ENCODE results near the gene SMIM24. TPM values are rescaled to one million over a fixed set of nuclear protein-coding genes. Genes with fewer than 3 reads are reported as not detected.
A peak's percentile ranks its signal among the peaks of the same experiment; 100 is the strongest.
"Not testable (repeated sequence)": the region's sequence is repeated elsewhere in the genome, so short reads cannot be mapped to it uniquely, and the experiment has no call there.

SMIM24 gene
- total and polyA plus RNA-seq, 5 experiments from 2014 or later, result 0.43 to 0.57 (median 0.53) TPM; not detected in 2

- Mint-ChIP-seq H3K27me3 (no peaks in the 10 kb centered on the region), H3K27ac (peak overlapping the region in 1 of 10 donors; percentile 11), H3K4me3 (no peak overlapping the region), H3K36me3 (peaks cover 0 to 33% (median 7%) of the 10 kb centered on the region in 3 donors), H3K4me1 (peaks cover 0 to 4% (median under 1%) of the 10 kb centered on the region in 4 donors), H3K9me3 (no peaks in the 10 kb centered on the region)
- ATAC-seq, result no peak
- DNase-seq, result no peak
- POLR2A ChIA-PET, result no interaction called here
Measured at GRCh38 chr19:3455393-3455955, 24.9 kb downstream of the SMIM24 start.

DNA sequence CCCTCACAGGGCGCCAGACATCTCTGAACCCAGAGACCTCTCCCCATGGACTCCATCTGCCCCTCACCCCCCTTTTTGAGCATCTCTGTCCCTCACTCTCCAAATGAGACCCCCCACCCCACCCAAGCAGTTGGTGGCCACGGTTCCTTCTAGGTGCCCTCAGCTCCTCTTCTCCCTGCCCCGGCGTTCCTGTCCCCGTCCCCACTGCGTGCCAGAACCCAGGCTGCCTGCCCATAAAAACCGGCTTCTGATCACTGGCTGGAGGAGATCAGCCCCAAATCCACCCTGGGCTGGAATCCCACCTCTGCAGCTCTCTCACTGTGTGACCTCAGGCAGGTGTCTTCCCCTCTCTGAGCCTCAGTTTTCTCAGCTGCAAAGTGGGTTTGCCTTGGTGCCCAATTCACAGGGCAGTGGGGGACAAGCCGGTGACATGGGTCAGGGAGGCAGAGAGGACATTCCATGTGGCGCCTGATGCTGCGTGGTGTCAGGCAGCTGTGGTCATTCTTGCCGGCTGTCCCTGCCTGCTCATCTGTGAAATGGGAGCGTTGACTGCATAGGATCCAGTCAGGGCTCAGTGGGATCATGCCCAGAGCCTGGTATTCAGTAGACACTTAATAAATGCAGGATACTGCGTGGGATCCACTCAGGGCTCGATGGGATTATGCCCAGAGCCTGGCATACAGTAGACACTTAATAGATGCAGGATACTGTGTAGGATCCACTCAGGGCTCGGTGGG lies 25.5 kb downstream of the SMIM24 start:
- POLR2A ChIA-PET, result no interaction called here
- H3K4me1 Mint-ChIP-seq, result peaks cover 0 to 4% (median under 1%) of the 10 kb centered on the region in 4 donors
- no peak overlapping the region for H3K4me3 Mint-ChIP-seq

DNA sequence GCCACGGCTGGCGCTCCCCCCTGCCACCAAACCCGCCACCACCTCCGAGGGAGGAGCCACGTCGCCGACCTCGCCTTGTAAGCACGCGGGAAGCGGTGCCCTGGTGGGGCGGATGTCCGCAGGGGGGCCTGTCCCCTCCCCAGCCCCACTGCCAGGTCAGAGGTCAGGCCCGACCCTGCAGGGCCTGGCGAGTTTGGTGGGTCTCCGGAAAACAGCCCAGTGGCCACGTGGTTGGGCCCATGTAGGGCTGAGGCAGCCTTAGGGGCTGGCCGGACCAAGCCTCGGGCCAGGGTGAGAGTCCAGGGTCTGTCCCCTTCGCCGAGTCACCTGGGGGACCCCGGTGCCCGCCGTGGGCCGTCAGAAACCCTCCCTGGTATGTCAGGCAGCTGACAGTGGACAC lies 26.5 kb downstream of the SMIM24 start:
- POLR2A ChIA-PET, result no interaction called here
- Mint-ChIP-seq H3K36me3 (peaks cover 0 to 36% (median 9%) of the 10 kb centered on the region in 3 donors), H3K27ac (no peak overlapping the region), H3K9me3 (no peaks in the 10 kb centered on the region), H3K27me3 (no peaks in the 10 kb centered on the region), H3K4me1 (peaks cover 0 to 3% (median under 1%) of the 10 kb centered on the region in 4 donors), H3K4me3 (no peak overlapping the region)
- DNase-seq (no peak), ATAC-seq (no peak)

More for the DNA sequence above, 25.5 kb downstream of the SMIM24 start:
- ATAC-seq (no peak), DNase-seq (no peak)
- Mint-ChIP-seq H3K27me3 (no peaks in the 10 kb centered on the region), H3K36me3 (peaks cover 0 to 33% (median 9%) of the 10 kb centered on the region in 3 donors), H3K27ac (no peak overlapping the region), H3K9me3 (no peaks in the 10 kb centered on the region)

GRCh38 chr19:3452942-3453214 lies 27.4 kb downstream of the SMIM24 start:
- H3K4me1 Mint-ChIP-seq, POLR2A ChIA-PET, DNase-seq, H3K9me3 Mint-ChIP-seq, H3K27ac Mint-ChIP-seq, ATAC-seq, H3K4me3 Mint-ChIP-seq, H3K27me3 Mint-ChIP-seq: not testable (repeated sequence)
- peaks cover 0 to 36% (median 9%) of the 10 kb centered on the region in 3 donors for H3K36me3 Mint-ChIP-seq

DNA sequence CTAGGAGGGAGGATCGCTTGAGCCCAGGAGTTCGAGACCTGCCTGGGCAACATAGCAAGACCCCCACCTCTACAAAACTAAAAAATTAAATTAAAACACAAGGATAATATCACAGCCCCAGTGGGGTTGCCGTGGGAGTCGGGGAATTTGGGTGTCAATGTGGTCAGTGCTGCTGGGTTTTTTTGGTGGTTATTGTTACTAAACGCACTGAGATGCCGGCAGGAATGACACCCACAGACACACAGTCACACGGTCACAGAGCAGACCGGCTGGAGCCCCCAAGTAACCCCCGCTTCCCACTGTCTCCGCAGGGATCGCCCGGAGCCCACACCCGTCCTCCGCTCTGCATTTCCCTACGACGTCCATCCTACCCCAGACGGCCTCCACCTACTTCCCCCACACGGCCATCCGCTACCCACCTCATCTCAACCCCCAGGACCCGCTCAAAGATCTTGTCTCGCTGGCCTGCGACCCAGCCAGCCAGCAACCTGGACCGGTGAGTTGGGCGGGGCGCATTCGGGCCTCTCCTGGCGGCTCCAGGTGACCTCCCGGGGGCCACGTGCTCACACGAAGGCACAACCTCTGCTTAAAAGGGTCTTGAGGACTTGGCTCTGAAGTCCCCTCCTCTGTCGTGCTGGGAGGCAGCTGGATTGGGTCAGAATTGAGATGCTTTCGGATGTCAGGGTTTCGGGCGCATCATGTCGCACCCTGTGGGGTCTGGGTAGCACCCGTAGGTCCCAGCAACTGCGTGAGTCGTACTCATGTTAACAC lies 28.0 kb downstream of the SMIM24 start:
- DNase-seq, result no peak
- H3K27ac Mint-ChIP-seq, result no peak overlapping the region
- no peaks in the 10 kb centered on the region for H3K27me3 Mint-ChIP-seq
- POLR2A ChIA-PET, result interaction anchor here (0.7 kb wide), 1 partner anchor 12 kb away, joined by 3 read pairs; no protein-coding TSS in a partner anchor
- H3K36me3 Mint-ChIP-seq, result peaks cover 0 to 36% (median 9%) of the 10 kb centered on the region in 3 donors
- no peaks in the 10 kb centered on the region for H3K9me3 Mint-ChIP-seq
- peaks cover 0 to 2% (median 0%) of the 10 kb centered on the region in 4 donors for H3K4me1 Mint-ChIP-seq
- ATAC-seq, result no peak
- no peak overlapping the region for H3K4me3 Mint-ChIP-seq

DNA sequence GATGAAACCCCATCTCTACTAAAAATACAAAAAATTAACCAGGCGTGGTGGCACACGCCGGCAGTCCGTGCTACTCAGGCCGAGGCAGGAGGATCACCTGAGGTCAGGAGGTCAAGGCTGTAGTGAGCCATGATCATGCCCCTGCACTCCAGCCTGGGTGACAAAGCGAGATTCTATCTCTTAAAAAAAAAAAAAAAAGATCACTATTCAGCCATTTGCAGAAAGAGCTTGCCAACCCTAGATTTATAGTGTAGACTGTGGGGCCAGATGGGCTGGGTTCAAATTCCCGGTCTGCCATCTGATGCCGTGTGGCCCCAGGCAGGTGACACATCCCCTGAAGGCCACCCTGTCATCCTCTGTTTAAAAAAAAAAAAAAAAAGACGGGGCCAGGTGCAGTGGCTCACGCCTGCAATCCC lies 28.9 kb downstream of the SMIM24 start:
- POLR2A ChIA-PET, result interaction anchor here (0.7 kb wide), 2 partner anchors 8 to 13 kb away, joined by 3 read pairs; no protein-coding TSS in a partner anchor
- no peaks in the 10 kb centered on the region for H3K9me3 Mint-ChIP-seq
- ATAC-seq (no peak), DNase-seq (no peak)
- no peak overlapping the region for H3K4me3 Mint-ChIP-seq
- no peaks in the 10 kb centered on the region for H3K4me1 Mint-ChIP-seq
- H3K36me3 Mint-ChIP-seq, result peaks cover 0 to 36% (median 9%) of the 10 kb centered on the region in 3 donors
- H3K27ac Mint-ChIP-seq, result no peak overlapping the region
- H3K27me3 Mint-ChIP-seq, result no peaks in the 10 kb centered on the region

- ATAC-seq (no peak), DNase-seq (no peak)
- Mint-ChIP-seq H3K4me3 (no peak overlapping the region), H3K4me1 (no peaks in the 10 kb centered on the region), H3K27ac (peak overlapping the region in 1 of 10 donors; percentile 48), H3K36me3 (peaks cover 0 to 37% (median 9%) of the 10 kb centered on the region in 3 donors), H3K9me3 (no peaks in the 10 kb centered on the region), H3K27me3 (no peaks in the 10 kb centered on the region)
- POLR2A ChIA-PET, result no interaction called here
Measured at GRCh38 chr19:3450796-3451411, 29.4 kb downstream of the SMIM24 start.

DNA sequence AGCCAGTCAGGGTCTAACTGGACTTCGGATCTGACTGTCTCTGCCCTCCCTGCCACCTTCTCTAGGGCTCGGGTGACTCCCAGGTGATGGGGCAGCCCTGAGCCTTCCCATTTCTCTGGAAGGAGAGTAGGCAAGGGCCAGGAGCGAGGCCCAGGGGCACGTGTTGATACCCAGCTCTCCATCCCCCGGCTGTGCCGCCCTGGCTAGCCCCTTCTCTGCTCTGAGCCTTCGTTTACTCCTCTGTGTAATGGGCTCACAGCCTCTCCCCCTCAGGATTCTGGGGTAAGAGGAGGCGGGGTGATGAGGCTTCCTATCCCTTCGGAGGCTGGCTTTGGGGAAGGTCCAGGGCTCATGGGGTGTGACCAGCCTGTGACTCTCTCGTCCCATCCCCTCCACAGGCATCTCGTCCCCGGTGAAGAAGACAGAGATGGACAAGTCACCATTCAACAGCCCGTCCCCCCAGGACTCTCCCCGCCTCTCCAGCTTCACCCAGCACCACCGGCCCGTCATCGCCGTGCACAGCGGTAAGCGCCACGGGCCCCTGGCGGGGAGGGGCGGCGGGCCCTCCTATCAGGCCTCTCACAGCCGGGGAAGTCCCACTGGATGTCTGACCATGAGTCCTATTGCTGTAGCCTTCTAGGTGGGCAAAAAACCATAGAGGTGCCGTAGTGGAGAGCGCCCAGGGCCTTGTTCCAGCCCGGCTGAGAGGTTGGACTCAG lies 31.6 kb downstream of the SMIM24 start:
- Mint-ChIP-seq H3K36me3 (peaks cover 0 to 34% (median 9%) of the 10 kb centered on the region in 3 donors), H3K27me3 (no peaks in the 10 kb centered on the region), H3K4me3 (no peak overlapping the region), H3K9me3 (no peaks in the 10 kb centered on the region), H3K27ac (no peak overlapping the region), H3K4me1 (peaks cover 3 to 11% (median 5%) of the 10 kb centered on the region in 4 donors)
- DNase-seq (no peak), ATAC-seq (no peak)
- POLR2A ChIA-PET, result no interaction called here

DNA sequence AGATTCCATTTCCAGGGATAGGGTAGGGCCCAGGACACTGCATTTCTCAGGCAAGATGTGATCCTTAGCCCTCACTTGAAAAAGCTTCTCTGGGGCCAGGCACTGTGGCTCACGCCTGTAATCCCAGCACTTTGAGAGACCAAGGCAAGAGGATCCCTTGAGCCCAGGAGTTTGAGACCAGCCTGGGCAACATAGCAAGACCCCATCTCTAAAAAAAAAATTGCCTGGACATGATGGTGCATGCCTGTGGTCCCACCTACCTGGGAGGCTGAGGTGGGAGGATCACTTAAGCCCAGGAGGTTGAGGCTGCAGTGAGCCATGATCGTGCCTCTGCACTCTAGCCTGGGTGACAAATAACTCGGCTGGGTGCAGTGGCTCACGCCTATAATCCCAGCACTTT lies 33.7 kb downstream of the SMIM24 start:
- not testable (repeated sequence) for ATAC-seq, H3K9me3 Mint-ChIP-seq, H3K27ac Mint-ChIP-seq, H3K4me3 Mint-ChIP-seq, H3K27me3 Mint-ChIP-seq, DNase-seq
- POLR2A ChIA-PET, result interaction anchor here (0.6 to 0.7 kb wide), 2 partner anchors 20 to 53 kb away, joined by 4 to 7 read pairs; no protein-coding TSS in a partner anchor
- Mint-ChIP-seq H3K36me3 (peaks cover 0 to 22% (median 9%) of the 10 kb centered on the region in 3 donors), H3K4me1 (peaks cover 5 to 15% (median 8%) of the 10 kb centered on the region in 4 donors)

- DNase-seq, result no peak
- ATAC-seq, result no peak
- Mint-ChIP-seq H3K36me3 (peaks cover 0 to 8% (median 0%) of the 10 kb centered on the region in 3 donors), H3K27me3 (no peaks in the 10 kb centered on the region), H3K4me3 (no peak overlapping the region), H3K9me3 (no peaks in the 10 kb centered on the region), H3K4me1 (peaks cover 5 to 19% (median 10%) of the 10 kb centered on the region in 4 donors), H3K27ac (no peak overlapping the region)
- POLR2A ChIA-PET, result no interaction called here
Measured at GRCh38 chr19:3444695-3445234, 35.6 kb downstream of the SMIM24 start.

GRCh38 chr19:3443840-3444694 lies 36.3 kb downstream of the SMIM24 start:
- Mint-ChIP-seq H3K9me3 (no peaks in the 10 kb centered on the region), H3K4me1 (peaks cover 5 to 19% (median 10%) of the 10 kb centered on the region in 4 donors), H3K27ac (peak overlapping the region in 1 of 10 donors; percentile 34), H3K4me3 (peak overlapping the region in 1 of 10 donors; percentile 58), H3K27me3 (no peaks in the 10 kb centered on the region), H3K36me3 (peaks cover 0 to 5% (median 0%) of the 10 kb centered on the region in 3 donors)
- ATAC-seq, result no peak
- DNase-seq, result no peak
- POLR2A ChIA-PET, result no interaction called here
